Activated naive CD4-positive, alpha-beta T cell treated with anti-CD3 and anti-CD28 coated beads for 36 hours (primary cell): ENCODE measurements around the gene FAM110C. TPM values are rescaled to one million over a fixed set of nuclear protein-coding genes. Genes with fewer than 3 reads are reported as not detected.
A peak's percentile ranks its signal among the peaks of the same experiment; 100 is the strongest.
"Not testable (repeated sequence)": the region's sequence is repeated elsewhere in the genome, so short reads cannot be mapped to it uniquely, and the experiment has no call there.

Source experiments
- CTCF ChIA-PET: fragments of 350-600 bp; sonication (Branson Sonifier 250); formaldehyde crosslinking; loops from one replicate; lab custom pipeline; 2021; ENCODE audit warnings: antibody characterized with exemption; lab: Charles Lee
- DNase-seq: peaks from one replicate; pipeline ENCODE4 v3.0.0-alpha.2; 2020
- H3K27ac Mint-ChIP-seq: one replicate; pipeline ENCODE4 v1.8.0; 2021; ENCODE audit warnings: mild to moderate bottlenecking, mixed read lengths
- H3K27me3 Mint-ChIP-seq: one replicate; pipeline ENCODE4 v1.8.0; 2021; ENCODE audit warnings: low read depth, mixed read lengths
- H3K36me3 Mint-ChIP-seq: one replicate; pipeline ENCODE4 v1.8.0; 2021; ENCODE audit warnings: low read depth, mixed read lengths
- H3K4me1 Mint-ChIP-seq: one replicate; pipeline ENCODE4 v1.8.0; 2021; ENCODE audit warnings: low read depth, mixed read lengths
- H3K4me3 Mint-ChIP-seq: one replicate; pipeline ENCODE4 v1.8.0; 2021; ENCODE audit warnings: mild to moderate bottlenecking, moderate library complexity, mixed read lengths
- H3K9me3 Mint-ChIP-seq: one replicate; pipeline ENCODE4 v1.8.0; 2021; ENCODE audit warnings: mixed read lengths
- intact Hi-C: fragments of 100-400 bp; cut with micrococcal nuclease; formaldehyde crosslinking; loops from one replicate; pipeline ENCODE4 v1.15.1; 2023
- total RNA-seq, 2 experiments: library from RNA; stranded (reverse); gene quantifications; one replicate each; pipeline ENCODE4 v1.2.3, GENCODE V29; 2021

The FAM110C gene
- under 1 TPM in 1 of 2 experiments, not detected in 1; 0.10 TPM for total RNA-seq

- peaks cover 9% of the 10 kb centered on the region for H3K4me1 Mint-ChIP-seq
- no peak within 1 kb of the TSS for H3K27ac Mint-ChIP-seq
- DNase-seq = peak; percentile 59
- H3K36me3 Mint-ChIP-seq = no peaks in the 10 kb centered on the region
- CTCF ChIA-PET = no interaction called here
- H3K27me3 Mint-ChIP-seq = peaks cover 34% of the 10 kb centered on the region
- intact Hi-C loops = no loop called here
- H3K9me3 Mint-ChIP-seq = no peaks in the 10 kb centered on the region
- peak within 1 kb of the TSS; percentile 70 for H3K4me3 Mint-ChIP-seq
Measured at GRCh38 chr2:46471-47345, at the start of gene FAM110C. Gene FAM110C, minus strand, starts transcription at chr2:46505. Its CDS starts 120 bp downstream, at chr2:46385.

- Mint-ChIP-seq H3K4me3 (no peak overlapping the region), H3K4me1 (no peaks in the 10 kb centered on the region), H3K27ac (no peak overlapping the region), H3K27me3 (peaks cover 8% of the 10 kb centered on the region), H3K36me3 (no peaks in the 10 kb centered on the region), H3K9me3 (peaks cover 2% of the 10 kb centered on the region)
- CTCF ChIA-PET = interaction anchor here (1.5 kb wide), 1 partner anchor 81 kb away, joined by 3 read pairs; no protein-coding TSS in a partner anchor
- intact Hi-C loops = no loop called here
- no peak for DNase-seq
Measured at GRCh38 chr2:92326-92725, 46.0 kb upstream of the FAM110C start.

GRCh38 chr2:90645-91312 is 44.5 kb upstream of the FAM110C start:
- CTCF ChIA-PET = no interaction called here
- peaks cover 5% of the 10 kb centered on the region for H3K27me3 Mint-ChIP-seq

DNA sequence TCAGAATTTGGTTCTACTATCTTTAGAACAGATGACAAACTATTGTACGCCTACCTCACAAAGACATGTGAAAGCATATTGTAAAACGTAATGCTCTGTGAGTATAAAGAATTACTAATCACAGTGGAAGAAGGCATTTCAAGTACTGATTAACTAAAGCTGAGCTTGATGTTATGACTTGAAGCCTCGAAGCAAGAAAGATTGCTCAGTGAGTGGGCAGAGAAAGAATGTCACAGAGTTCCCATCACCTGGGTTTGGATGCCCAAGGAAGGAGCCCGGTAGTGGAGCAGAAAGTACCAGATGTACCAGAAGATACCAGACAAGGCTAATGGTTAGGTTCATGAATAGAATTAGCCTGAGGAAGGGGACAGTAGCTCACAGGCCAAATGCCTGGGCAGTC is 39.5 kb upstream of the FAM110C start:
- H3K4me1 Mint-ChIP-seq = no peaks in the 10 kb centered on the region
- intact Hi-C loops = no loop called here
- CTCF ChIA-PET = no interaction called here
- H3K27ac Mint-ChIP-seq = no peak overlapping the region
- no peaks in the 10 kb centered on the region for H3K36me3 Mint-ChIP-seq
- DNase-seq = no peak
- peaks cover 3% of the 10 kb centered on the region for H3K27me3 Mint-ChIP-seq
- H3K4me3 Mint-ChIP-seq = no peak overlapping the region
- H3K9me3 Mint-ChIP-seq = no peaks in the 10 kb centered on the region

More at GRCh38 chr2:90645-91312, 44.5 kb upstream of the FAM110C start:
- Mint-ChIP-seq H3K27ac (no peak overlapping the region), H3K4me1 (no peaks in the 10 kb centered on the region), H3K36me3 (no peaks in the 10 kb centered on the region), H3K9me3 (peaks cover under 1% of the 10 kb centered on the region), H3K4me3 (no peak overlapping the region)
- no peak for DNase-seq
- intact Hi-C loops = no loop called here

- H3K27me3 Mint-ChIP-seq = peaks cover 5% of the 10 kb centered on the region
- H3K36me3 Mint-ChIP-seq = no peaks in the 10 kb centered on the region
- H3K4me1 Mint-ChIP-seq = no peaks in the 10 kb centered on the region
- CTCF ChIA-PET = no interaction called here
- H3K9me3 Mint-ChIP-seq = no peaks in the 10 kb centered on the region
- H3K4me3 Mint-ChIP-seq = no peak overlapping the region
- intact Hi-C loops = no loop called here
- H3K27ac Mint-ChIP-seq = no peak overlapping the region
- DNase-seq = no peak
Measured at GRCh38 chr2:84121-84520, 37.8 kb upstream of the FAM110C start.

DNA sequence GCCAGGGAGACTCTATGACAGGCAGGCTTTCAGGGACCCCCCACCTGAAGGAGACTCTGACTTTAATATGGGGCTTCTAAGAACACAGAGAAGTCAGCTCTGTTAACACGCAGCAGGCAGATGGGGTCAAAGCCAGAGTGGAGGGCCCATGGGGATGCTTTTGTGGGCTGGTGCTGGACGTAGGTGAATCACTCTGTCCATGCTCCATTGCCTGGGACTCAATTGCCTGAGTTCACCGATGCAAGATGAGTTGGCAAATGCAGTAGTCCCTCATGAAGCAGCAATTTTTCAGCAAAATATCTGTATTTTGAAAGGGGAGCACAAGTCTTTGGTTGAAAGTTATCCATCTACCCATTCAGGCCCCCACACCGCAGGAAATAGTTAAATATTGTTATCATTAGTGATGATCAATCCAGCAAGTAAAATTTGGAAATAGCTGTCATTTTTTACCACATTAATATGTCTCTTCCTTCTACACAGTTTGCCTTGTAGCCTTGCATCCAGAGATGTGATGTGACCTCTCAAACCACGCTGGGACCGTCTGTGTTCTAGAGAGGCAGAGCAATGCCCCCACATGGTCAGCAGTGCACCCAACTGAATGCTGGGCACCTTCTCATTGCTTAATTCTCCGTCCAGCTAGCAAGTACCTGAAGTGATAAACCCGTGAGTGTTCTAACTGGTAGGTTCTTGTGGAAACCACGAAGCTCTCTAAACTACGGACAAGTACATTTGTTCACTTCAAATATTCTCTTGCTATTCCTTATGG is 34.8 kb upstream of the FAM110C start:
- Mint-ChIP-seq H3K9me3 (no peaks in the 10 kb centered on the region), H3K27me3 (peaks cover 7% of the 10 kb centered on the region), H3K4me1 (no peaks in the 10 kb centered on the region), H3K4me3 (no peak overlapping the region), H3K27ac (no peak overlapping the region), H3K36me3 (no peaks in the 10 kb centered on the region)
- intact Hi-C loops = no loop called here
- CTCF ChIA-PET = interaction anchor here (0.6 kb wide), 1 partner anchor 355 kb away, joined by 3 read pairs; no protein-coding TSS in a partner anchor
- no peak for DNase-seq

GRCh38 chr2:80378-80777 is 34.1 kb upstream of the FAM110C start:
- Mint-ChIP-seq H3K27me3 (peaks cover 7% of the 10 kb centered on the region), H3K36me3 (no peaks in the 10 kb centered on the region), H3K9me3 (no peaks in the 10 kb centered on the region), H3K4me1 (no peaks in the 10 kb centered on the region), H3K4me3 (no peak overlapping the region), H3K27ac (no peak overlapping the region)
- DNase-seq = no peak
- intact Hi-C loops = no loop called here
- CTCF ChIA-PET = interaction anchor here (0.6 kb wide), 1 partner anchor 356 kb away, joined by 3 read pairs; no protein-coding TSS in a partner anchor

- H3K9me3 Mint-ChIP-seq = no peaks in the 10 kb centered on the region
- no peak overlapping the region for H3K4me3 Mint-ChIP-seq
- no peak overlapping the region for H3K27ac Mint-ChIP-seq
- CTCF ChIA-PET = interaction anchor here (1.8 kb wide), 1 partner anchor 10 kb away, joined by 4 read pairs; no protein-coding TSS in a partner anchor
- no peak for DNase-seq
- H3K27me3 Mint-ChIP-seq = no peaks in the 10 kb centered on the region
- no peaks in the 10 kb centered on the region for H3K36me3 Mint-ChIP-seq
- no peaks in the 10 kb centered on the region for H3K4me1 Mint-ChIP-seq
- intact Hi-C loops = no loop called here
Measured at GRCh38 chr2:71309-72035, 25.2 kb upstream of the FAM110C start.

DNA sequence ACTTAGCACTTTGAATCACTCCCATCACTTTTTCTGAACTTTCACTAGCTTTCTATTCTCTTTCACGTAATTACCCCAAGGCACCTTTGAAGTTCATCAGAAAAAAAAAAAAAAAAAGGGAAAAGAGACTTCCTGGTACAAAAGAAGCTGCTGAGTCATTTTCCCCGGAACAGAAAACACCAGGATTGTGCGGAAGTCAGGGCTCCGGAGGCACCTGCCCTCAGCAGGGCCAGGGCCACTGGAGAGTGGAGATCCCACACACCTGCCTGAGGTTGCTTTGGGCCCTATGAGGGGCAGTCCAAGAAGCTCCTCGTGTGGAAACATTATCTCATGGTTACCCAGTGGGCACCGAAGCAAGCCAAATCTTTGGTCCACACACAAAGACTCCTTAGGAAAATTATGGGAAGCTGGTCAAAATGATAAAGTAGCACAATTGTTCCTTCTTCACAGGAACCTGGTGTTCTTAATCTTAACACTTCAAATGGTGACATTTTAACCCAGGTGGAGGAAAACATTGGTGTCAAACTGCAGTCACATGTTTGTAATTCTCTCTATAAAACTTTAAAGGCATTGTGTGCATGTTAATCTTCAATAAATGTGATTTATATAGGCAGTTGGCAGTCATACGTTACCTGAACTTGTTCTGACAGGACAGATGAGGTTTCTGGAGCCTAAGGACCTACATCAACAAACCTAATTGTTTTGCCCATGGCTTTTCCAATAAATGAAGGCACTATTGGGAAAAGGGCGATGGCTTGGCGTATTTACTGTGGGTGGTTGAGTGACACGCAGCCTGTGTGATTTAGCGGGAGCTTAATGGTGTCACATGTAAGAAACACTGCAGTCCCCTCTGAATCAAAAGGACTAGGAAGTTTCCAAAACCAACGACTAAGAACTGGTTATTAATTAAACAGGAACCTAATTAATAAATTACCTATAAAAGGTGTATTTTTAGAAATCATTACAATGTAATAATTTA is 23.4 kb upstream of the FAM110C start:
- no peaks in the 10 kb centered on the region for H3K9me3 Mint-ChIP-seq
- H3K36me3 Mint-ChIP-seq = no peaks in the 10 kb centered on the region
- no peaks in the 10 kb centered on the region for H3K27me3 Mint-ChIP-seq
- H3K4me1 Mint-ChIP-seq = no peaks in the 10 kb centered on the region
- DNase-seq = no peak
- CTCF ChIA-PET = interaction anchor here (1.8 kb wide), 1 partner anchor 8 kb away, joined by 4 read pairs; no protein-coding TSS in a partner anchor
- intact Hi-C loops = no loop called here
- H3K27ac Mint-ChIP-seq = no peak overlapping the region
- no peak overlapping the region for H3K4me3 Mint-ChIP-seq

DNA sequence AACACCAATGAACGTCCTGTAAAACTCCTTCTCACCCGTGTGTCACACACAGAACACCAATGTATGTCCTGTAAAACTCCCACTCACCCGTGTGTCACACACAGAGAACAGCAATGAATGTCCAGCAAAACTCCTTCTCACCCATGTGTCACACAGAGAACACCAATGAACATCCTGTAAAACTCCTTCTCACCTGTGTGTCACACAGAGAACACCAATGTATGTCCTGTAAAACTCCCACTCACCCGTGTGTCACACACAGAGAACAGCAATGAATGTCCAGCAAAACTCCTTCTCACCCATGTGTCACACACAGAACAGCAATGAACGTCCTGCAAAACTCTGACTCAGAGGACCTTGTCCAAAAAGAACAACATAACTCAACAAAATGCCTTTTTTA is 22.3 kb upstream of the FAM110C start:
- intact Hi-C loops, H3K36me3 Mint-ChIP-seq, DNase-seq, H3K9me3 Mint-ChIP-seq, H3K4me3 Mint-ChIP-seq, CTCF ChIA-PET, H3K4me1 Mint-ChIP-seq, H3K27ac Mint-ChIP-seq, H3K27me3 Mint-ChIP-seq: not testable (repeated sequence)

GRCh38 chr2:66853-67252 is 20.5 kb upstream of the FAM110C start:
- intact Hi-C loops = no loop called here
- Mint-ChIP-seq H3K9me3 (no peaks in the 10 kb centered on the region), H3K4me3 (no peak overlapping the region), H3K27me3 (no peaks in the 10 kb centered on the region), H3K4me1 (no peaks in the 10 kb centered on the region), H3K27ac (no peak overlapping the region), H3K36me3 (no peaks in the 10 kb centered on the region)
- CTCF ChIA-PET = no interaction called here
- DNase-seq = no peak
